ENCODE results near the gene RUNX3. TPM values are rescaled to one million over a fixed set of nuclear protein-coding genes. Genes with fewer than 3 reads are reported as not detected.

The RUNX3 gene
- total RNA-seq, 1 donor: not detected

GRCh38 chr1:24933468-24933867 is 3.4 kb upstream of the RUNX3 start:
- no peak for TF ChIP-seq CTCF (IDR thresholded peaks at IDR 0.05; ENCODE audit: insufficient read depth, low read depth, low read length)
- DNase-seq (ENCODE audit: low read depth): no peak
- no peak overlapping the region for H3K4me3 ChIP-seq (ENCODE audit: low read depth, low read length)

GRCh38 chr1:24932725-24933294 is 2.7 kb upstream of the RUNX3 start:
- no peak for DNase-seq (ENCODE audit: low read depth)
- TF ChIP-seq CTCF (IDR thresholded peaks at IDR 0.05; ENCODE audit: insufficient read depth, low read depth, low read length): no peak
- no peak overlapping the region for H3K4me3 ChIP-seq (ENCODE audit: low read depth, low read length)

GRCh38 chr1:24932284-24932683 is 2.2 kb upstream of the RUNX3 start:
- peak overlapping the region; percentile 23 for H3K4me3 ChIP-seq (ENCODE audit: low read depth, low read length)
- TF ChIP-seq CTCF (IDR thresholded peaks at IDR 0.05; ENCODE audit: insufficient read depth, low read depth, low read length): peak; percentile 43
- DNase-seq (ENCODE audit: low read depth): no peak

GRCh38 chr1:24931468-24932231 is 1.6 kb upstream of the RUNX3 start:
- peak overlapping the region; percentile 23 for H3K4me3 ChIP-seq (ENCODE audit: low read depth, low read length)
- peak; percentile 4 for TF ChIP-seq CTCF (IDR thresholded peaks at IDR 0.05; ENCODE audit: insufficient read depth, low read depth, low read length)
- DNase-seq (ENCODE audit: low read depth): no peak

GRCh38 chr1:24931146-24931467 is 1.0 kb upstream of the RUNX3 start:
- no peak for DNase-seq (ENCODE audit: low read depth)
- no peak overlapping the region for H3K4me3 ChIP-seq (ENCODE audit: low read depth, low read length)
- TF ChIP-seq CTCF (IDR thresholded peaks at IDR 0.05; ENCODE audit: insufficient read depth, low read depth, low read length): no peak

- no peak for TF ChIP-seq CTCF (IDR thresholded peaks at IDR 0.05; ENCODE audit: insufficient read depth, low read depth, low read length)
- H3K4me3 ChIP-seq (ENCODE audit: low read depth, low read length): no peak overlapping the region
- DNase-seq (ENCODE audit: low read depth): no peak
Observed at GRCh38 chr1:24929398-24930259, 447 bp downstream of the RUNX3 start.
